Ascending aorta (tissue), 2 donors: Measurements from ENCODE around the gene FAM47E. TPM values are rescaled to one million over a fixed set of nuclear protein-coding genes. Genes with fewer than 3 reads are reported as not detected.

Experiments
- DNase-seq, 2 donors: peaks; one replicate each; pipeline ENCODE4 v3.0.0-alpha.2; 2019; ENCODE audit warnings: low spot score in 2 of 2
- H3K27ac ChIP-seq, 2 donors: fragments of 200-600 bp; sonication (generic); one replicate each; pipeline ENCODE4 v1.5.1; 2016 to 2017; ENCODE audit warnings: mild to moderate bottlenecking in 1 of 2
- H3K27me3 ChIP-seq: fragments of 200-600 bp; sonication (generic); one replicate; pipeline ENCODE4 v1.5.1; 2017
- H3K36me3 ChIP-seq, 2 donors: fragments of 200-600 bp; sonication (generic); one replicate each; pipeline ENCODE4 v1.5.1; 2016
- H3K4me1 ChIP-seq, 2 donors: fragments of 200-600 bp; sonication (generic); one replicate each; pipeline ENCODE4 v1.5.1; 2016 to 2017; ENCODE audit warnings: mild to moderate bottlenecking in 1 of 2
- H3K4me3 ChIP-seq, 2 donors: fragments of 200-600 bp; sonication (generic); one replicate each; pipeline ENCODE4 v1.5.1; 2016 to 2017; ENCODE audit warnings: mild to moderate bottlenecking in 1 of 2
- H3K9me3 ChIP-seq, 2 donors: fragments of 200-600 bp; sonication (generic); one replicate each; pipeline ENCODE4 v1.5.1; 2016
- intact Hi-C: fragments of 100-400 bp; cut with DNase I; formaldehyde crosslinking; loops from one replicate; pipeline ENCODE4 v1.15.1; 2023
- total RNA-seq: library from RNA; depleted of rRNA; stranded (reverse); fragments of >200 nt; gene quantifications from one replicate; pipeline ENCODE4 v1.1.0, GENCODE V29; 2016
- TF ChIP-seq, protein P1 (sequence below), 3 experiments: fragments of 200-600 bp in 2 of 3; fragments of 450-650 bp in 1 of 3; sonication (generic) in 2 of 3; IDR thresholded peaks; one replicate each; pipeline ENCODE4 v1.5.1; 2016 to 2019; ENCODE audit warnings: antibody characterized with exemption in 3 of 3, mild to moderate bottlenecking in 1 of 3, moderate library complexity in 1 of 3

Gene FAM47E
- total RNA-seq, 1 donor from 2014 or later, result not detected

GRCh38 chr4:76233083-76233482, 18.4 kb upstream of the FAM47E start:
- Histone ChIP-seq H3K4me3 (no peak overlapping the region), H3K9me3 (no peaks in the 10 kb centered on the region), H3K27me3 (no peaks in the 10 kb centered on the region), H3K4me1 (no peaks in the 10 kb centered on the region), H3K27ac (no peak overlapping the region), H3K36me3 (no peaks in the 10 kb centered on the region)
- no peak for DNase-seq
- intact Hi-C loops, result no loop called here
- TF ChIP-seq, protein P1, sequence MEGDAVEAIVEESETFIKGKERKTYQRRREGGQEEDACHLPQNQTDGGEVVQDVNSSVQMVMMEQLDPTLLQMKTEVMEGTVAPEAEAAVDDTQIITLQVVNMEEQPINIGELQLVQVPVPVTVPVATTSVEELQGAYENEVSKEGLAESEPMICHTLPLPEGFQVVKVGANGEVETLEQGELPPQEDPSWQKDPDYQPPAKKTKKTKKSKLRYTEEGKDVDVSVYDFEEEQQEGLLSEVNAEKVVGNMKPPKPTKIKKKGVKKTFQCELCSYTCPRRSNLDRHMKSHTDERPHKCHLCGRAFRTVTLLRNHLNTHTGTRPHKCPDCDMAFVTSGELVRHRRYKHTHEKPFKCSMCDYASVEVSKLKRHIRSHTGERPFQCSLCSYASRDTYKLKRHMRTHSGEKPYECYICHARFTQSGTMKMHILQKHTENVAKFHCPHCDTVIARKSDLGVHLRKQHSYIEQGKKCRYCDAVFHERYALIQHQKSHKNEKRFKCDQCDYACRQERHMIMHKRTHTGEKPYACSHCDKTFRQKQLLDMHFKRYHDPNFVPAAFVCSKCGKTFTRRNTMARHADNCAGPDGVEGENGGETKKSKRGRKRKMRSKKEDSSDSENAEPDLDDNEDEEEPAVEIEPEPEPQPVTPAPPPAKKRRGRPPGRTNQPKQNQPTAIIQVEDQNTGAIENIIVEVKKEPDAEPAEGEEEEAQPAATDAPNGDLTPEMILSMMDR (IDR thresholded peaks at IDR 0.05), result no peak

GRCh38 chr4:76233529-76233928, 18.0 kb upstream of the FAM47E start:
- Histone ChIP-seq H3K4me3 (no peak overlapping the region), H3K27me3 (no peaks in the 10 kb centered on the region), H3K9me3 (no peaks in the 10 kb centered on the region), H3K27ac (no peak overlapping the region), H3K36me3 (no peaks in the 10 kb centered on the region), H3K4me1 (no peaks in the 10 kb centered on the region)
- TF ChIP-seq, protein P1 (IDR thresholded peaks at IDR 0.05), result no peak
- intact Hi-C loops, result no loop called here
- no peak for DNase-seq

- no peaks in the 10 kb centered on the region for H3K36me3 ChIP-seq
- DNase-seq, result no peak
- no peak overlapping the region for H3K4me3 ChIP-seq
- H3K4me1 ChIP-seq, result no peaks in the 10 kb centered on the region
- TF ChIP-seq, protein P1 (IDR thresholded peaks at IDR 0.05), result no peak
- no peaks in the 10 kb centered on the region for H3K9me3 ChIP-seq
- H3K27me3 ChIP-seq, result no peaks in the 10 kb centered on the region
- H3K27ac ChIP-seq, result no peak overlapping the region
- intact Hi-C loops, result no loop called here
Observed at GRCh38 chr4:76233967-76234678, 17.4 kb upstream of the FAM47E start.

GRCh38 chr4:76234679-76235044, 16.9 kb upstream of the FAM47E start:
- no peak for DNase-seq
- H3K36me3 ChIP-seq, result no peaks in the 10 kb centered on the region
- H3K4me1 ChIP-seq, result no peaks in the 10 kb centered on the region
- intact Hi-C loops, result no loop called here
- H3K27ac ChIP-seq, result no peak overlapping the region
- H3K4me3 ChIP-seq, result no peak overlapping the region
- H3K9me3 ChIP-seq, result no peaks in the 10 kb centered on the region
- TF ChIP-seq, protein P1 (IDR thresholded peaks at IDR 0.05), result no peak
- no peaks in the 10 kb centered on the region for H3K27me3 ChIP-seq

DNA sequence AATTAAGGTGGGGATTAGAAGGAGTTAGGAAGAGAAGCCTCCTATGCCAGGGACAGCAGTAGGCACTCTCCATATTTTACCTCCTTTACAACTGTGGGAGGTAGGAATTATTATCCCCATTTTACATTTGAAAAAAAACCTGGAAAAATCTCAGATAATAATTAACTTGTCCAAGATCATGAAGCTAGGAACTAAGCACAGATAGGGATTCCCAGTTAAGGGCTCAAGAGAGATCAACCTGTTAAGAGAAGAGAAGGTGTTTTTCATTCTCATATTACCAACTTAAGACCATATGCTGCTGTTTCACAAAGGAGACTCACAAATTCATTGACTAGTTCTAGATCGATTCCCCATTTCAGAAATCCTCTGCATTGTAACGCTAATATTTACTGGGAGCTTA, 16.1 kb upstream of the FAM47E start:
- TF ChIP-seq, protein P1 (IDR thresholded peaks at IDR 0.05), result no peak
- no peaks in the 10 kb centered on the region for H3K4me1 ChIP-seq
- H3K27ac ChIP-seq, result no peak overlapping the region
- H3K36me3 ChIP-seq, result no peaks in the 10 kb centered on the region
- H3K27me3 ChIP-seq, result no peaks in the 10 kb centered on the region
- H3K9me3 ChIP-seq, result peaks cover 0 to 7% of the 10 kb centered on the region in 2 donors
- no peak overlapping the region for H3K4me3 ChIP-seq
- DNase-seq, result no peak
- intact Hi-C loops, result no loop called here

DNA sequence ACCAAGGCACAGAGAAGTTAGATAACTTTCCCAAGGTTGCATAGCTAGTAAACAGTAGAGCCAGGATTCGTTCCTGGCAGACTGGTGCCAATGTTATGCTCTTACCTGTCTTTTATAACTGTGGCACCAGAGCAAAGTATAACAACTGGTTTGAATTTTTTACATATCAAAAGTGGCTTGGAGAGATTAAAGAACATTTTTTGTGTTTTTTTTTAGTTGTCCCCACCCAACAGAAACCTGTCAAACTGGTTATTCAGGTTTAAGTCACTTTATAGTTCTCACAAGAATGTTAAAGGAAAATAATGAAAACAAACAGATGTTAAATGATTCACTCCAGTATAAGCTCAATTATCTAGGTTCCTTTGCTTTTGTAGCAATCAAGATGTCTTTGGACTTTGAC, 15.6 kb upstream of the FAM47E start:
- intact Hi-C loops, result no loop called here
- no peak overlapping the region for H3K4me3 ChIP-seq
- no peaks in the 10 kb centered on the region for H3K27me3 ChIP-seq
- no peaks in the 10 kb centered on the region for H3K36me3 ChIP-seq
- no peaks in the 10 kb centered on the region for H3K4me1 ChIP-seq
- TF ChIP-seq, protein P1 (IDR thresholded peaks at IDR 0.05), result no peak
- H3K9me3 ChIP-seq, result peaks cover 0 to 11% of the 10 kb centered on the region in 2 donors
- H3K27ac ChIP-seq, result no peak overlapping the region
- DNase-seq, result no peak
